GM18508 (cell line): Measurements from ENCODE around the gene CTIF.
"Not testable (repeated sequence)": the region's sequence is repeated elsewhere in the genome, so short reads cannot be mapped to it uniquely, and the experiment has no call there.

Experiments used
- ATAC-seq: cut with Tn5 transposase; IDR thresholded peaks from one replicate; pipeline ENCODE4 v1.9.1; 2021; ENCODE audit warnings: moderate number of reproducible peaks; ENCODE audit not compliant: insufficient read depth, unreplicated experiment

Gene CTIF

GRCh38 chr18:48638451-48638850 lies 99.6 kb downstream of the CTIF start:
- no peak for ATAC-seq

DNA sequence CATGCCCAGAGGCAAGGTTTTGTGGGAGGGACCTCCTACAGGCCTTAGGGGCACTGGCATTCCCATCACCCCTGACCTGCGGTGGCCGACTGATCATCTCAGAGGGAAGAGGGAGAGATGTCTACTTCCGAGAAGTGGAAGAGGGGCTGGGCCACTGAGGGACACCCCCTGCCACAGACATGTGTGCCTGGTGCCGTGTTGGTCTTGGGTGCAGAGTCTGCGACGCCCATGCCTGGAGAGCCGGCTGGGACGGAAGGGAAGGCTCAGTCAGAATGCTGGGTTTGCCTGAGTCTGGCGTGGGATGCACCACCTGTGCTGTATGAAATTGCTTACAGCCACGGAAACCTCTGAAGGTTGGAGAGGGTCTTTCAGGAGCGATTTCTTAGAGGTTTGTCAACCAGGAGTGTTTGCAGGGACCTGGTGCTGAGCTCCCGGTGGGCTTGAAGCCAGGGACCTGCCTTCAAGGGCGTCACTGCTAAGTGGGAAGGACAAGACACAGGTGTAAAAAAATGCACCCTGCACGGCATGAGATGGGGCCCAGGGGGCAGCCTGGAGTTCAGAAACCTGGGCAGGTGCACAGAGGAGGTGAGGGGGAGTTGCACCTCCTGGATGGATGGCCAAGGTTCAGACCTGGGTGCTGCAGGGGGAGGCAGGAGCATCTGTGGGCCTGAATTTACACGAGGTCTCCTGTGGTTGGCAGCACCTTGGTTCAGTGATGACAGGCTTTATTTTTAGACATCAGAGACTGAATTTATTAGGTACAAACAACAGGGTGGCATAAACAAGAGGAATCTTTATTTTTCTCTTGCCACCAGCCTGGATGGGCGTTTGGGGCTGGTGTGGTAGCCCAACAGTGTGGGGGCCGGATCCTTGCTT lies 100.3 kb downstream of the CTIF start:
- no peak for ATAC-seq

DNA sequence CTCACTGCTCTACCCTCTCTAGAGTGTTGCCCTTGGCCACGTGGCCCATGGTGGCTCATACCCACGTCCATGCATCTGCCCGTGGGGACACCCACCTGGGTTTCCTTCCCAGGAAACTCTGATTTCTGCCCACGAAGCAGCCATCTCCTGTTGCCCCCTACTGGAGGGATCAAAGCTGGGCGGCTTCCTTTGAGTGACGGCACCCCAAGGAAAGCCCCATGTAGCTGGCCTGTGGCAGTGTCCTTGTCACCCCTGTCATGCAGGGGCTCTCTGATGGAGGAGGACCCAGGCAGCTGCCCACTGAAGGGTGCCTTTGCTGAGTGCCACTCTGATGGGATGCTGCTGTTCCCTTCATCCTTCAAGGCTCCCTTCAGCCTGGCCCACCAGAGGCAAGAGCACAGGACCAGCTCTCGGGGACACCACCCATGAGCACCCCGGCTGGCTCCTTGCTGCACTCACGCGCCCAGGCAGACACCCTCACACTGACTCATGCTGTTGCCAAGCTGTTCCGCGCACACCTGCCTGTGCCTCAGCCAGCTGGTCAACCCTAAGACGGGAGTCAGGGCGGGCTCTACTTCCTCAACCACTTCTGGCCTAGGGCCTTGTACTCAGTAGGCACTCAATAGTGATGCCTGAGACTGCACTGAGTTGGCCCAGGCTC lies 101.1 kb downstream of the CTIF start:
- no peak for ATAC-seq

GRCh38 chr18:48640566-48641270 lies 101.9 kb downstream of the CTIF start:
- ATAC-seq: no peak

- no peak for ATAC-seq
These were observed 103.2 kb downstream of the CTIF start for GRCh38 chr18:48641981-48642380.

DNA sequence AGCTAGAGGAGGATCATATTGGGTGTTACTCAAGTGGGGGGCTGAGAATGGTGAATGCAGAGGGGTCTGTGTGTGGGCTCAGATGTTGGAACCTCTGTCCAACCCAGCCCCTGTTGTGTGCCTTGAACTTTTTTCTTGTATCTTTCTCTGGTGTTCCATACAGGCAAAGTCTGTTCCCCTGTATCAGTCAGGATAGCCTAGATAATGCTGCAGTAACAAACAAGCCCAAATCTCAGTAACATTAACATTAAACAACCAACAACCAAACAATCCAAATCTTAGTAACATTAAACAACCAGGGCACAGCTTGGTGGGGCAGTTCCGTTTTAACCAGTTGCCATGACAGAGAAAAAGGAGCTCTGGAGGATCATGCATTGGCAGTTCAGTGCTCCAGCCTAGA lies 103.7 kb downstream of the CTIF start:
- ATAC-seq: no peak

DNA sequence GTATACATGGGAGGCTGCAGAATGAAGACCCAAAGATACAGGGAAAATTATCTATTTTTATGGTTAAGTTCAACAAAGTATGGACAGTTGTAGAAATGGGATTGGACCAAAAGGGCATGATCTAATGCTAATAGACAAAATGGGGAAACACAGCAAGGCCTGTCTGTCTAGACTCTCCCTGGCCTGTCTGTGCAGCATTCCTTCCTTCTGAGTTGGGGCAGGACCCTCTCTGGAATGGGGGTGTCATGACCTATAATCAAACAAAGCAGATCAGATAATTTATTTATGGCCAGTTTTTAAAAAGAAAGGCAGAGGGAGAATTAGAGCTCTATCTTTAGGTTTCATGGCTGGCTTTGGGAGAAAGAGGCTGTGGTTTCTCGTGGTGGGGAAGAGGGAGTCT lies 104.4 kb downstream of the CTIF start:
- ATAC-seq: no peak

DNA sequence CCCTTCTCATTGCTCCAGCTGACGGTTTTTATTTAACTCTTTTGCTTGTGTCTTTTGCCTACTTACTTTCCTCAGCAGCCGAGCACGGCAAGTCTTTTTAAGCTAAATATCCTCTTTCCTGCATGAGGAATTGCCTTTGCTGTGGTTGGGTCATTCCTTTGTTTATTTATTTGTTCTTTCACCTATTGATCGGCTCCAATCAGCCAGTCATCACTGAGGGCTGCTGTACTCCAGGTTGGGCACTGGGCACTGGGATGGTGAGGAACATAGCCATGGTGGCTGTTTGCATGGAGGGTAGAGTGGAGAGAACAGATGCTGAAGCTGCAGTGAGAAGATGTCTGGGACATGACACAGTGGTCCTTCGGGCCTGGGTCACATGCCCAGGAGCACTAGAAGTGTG lies 105.2 kb downstream of the CTIF start:
- no peak for ATAC-seq

- no peak for ATAC-seq
These were observed 106.7 kb downstream of the CTIF start for GRCh38 chr18:48645427-48646002.

- ATAC-seq: no peak
These were observed 108.1 kb downstream of the CTIF start for GRCh38 chr18:48646976-48647375.

DNA sequence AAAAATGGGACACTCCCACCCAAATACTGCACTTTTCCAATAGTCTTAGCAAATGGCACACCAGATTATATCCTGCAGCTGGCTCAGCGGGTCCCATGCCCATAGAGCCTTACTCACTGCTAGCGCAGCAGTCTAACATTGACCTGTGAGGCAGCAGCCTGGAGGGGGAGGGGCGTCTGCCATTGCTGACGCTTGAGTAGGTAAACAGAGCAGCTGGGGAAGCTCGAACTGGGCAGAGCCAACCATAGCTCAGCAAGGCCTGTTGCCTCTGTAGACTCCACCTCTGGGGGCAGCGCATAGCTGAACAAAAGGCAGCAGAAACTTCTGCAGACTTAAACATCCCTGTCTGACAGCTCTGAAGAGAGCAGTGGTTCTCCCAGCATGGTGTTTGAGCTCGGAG lies 110.4 kb downstream of the CTIF start:
- no peak for ATAC-seq

DNA sequence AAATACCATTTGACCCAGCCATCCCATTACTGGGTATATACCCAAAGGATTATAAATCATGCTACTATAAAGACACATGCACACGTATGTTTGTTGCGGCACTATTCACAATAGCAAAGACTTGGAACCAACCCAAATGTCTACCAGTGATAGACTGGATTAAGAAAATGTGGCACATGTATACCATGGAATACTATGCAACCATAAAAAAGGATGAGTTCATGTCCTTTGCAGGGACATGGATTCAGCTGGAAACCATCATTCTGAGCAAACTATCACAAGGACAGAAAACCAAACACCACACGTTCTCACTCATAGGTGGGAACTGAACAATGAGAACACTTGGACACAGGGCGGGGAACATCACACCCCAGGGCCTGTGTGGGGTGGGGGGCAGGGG lies 115.8 kb downstream of the CTIF start:
- not testable (repeated sequence) for ATAC-seq

GRCh38 chr18:48655508-48655907 lies 116.7 kb downstream of the CTIF start:
- ATAC-seq: no peak

DNA sequence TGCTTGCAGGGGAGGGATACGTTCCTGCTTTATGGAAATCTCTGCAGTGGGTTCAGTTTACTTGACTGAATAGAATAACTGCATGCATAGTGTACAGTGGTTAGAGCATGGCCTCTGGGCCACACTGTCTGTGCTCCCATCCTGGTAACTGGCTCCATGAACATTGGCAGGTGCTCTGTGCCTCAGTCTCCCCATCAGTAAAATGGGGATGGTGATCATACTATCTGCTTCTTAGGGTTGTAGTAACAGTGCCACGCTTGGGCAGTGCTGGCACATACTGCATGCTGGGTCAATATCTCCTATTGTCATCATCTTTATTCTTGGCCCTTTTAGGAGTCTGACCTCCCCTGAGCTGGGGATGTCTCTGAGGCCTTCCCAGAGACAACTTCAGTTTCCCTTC lies 117.3 kb downstream of the CTIF start:
- ATAC-seq: no peak

- ATAC-seq: no peak
These were observed 117.8 kb downstream of the CTIF start for GRCh38 chr18:48656582-48656981.

DNA sequence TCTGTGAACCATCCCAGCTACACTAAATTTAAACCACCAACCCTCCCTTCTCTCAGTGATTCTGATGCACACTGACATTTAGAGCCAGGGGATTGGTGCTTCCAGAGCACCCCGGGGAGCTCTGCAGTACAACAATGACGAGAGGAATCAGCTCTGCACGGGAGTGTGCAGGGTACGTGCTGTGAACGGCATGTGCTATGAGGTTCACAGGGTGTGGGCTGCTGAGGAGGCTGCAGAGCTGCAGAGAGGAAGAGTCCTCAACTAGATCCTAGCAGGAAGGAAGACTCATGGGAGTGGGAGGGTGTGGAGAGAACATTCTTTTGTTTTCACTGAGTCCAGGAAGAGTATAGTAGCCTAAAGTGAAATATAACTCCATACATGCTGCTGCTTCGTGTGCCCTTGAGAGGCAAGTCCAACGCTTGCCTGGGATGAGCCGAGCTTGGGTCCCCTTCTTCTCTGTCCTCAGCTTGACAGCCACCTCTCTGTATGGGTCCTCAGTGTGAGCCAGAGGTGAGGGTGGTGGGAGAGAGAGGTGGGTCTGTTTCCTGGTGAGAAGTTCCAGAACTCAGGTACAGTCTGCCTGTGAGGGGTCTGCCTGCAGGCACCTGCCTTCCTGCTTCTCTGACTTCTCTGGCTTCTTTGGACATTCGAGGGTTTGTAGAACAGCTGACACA lies 118.8 kb downstream of the CTIF start:
- no peak for ATAC-seq

GRCh38 chr18:48658721-48659120 lies 119.9 kb downstream of the CTIF start:
- no peak for ATAC-seq

GRCh38 chr18:48659188-48660009 lies 120.6 kb downstream of the CTIF start:
- no peak for ATAC-seq
